GM18861 (cell line): ENCODE results near the gene TM4SF1.
"Not testable (repeated sequence)": the region's sequence is repeated elsewhere in the genome, so short reads cannot be mapped to it uniquely, and the experiment has no call there.

ENCODE experiments used
- ATAC-seq: cut with Tn5 transposase; IDR thresholded peaks from one replicate; pipeline ENCODE4 v1.9.1; 2021; ENCODE audit not compliant: unreplicated experiment

The TM4SF1 gene

DNA sequence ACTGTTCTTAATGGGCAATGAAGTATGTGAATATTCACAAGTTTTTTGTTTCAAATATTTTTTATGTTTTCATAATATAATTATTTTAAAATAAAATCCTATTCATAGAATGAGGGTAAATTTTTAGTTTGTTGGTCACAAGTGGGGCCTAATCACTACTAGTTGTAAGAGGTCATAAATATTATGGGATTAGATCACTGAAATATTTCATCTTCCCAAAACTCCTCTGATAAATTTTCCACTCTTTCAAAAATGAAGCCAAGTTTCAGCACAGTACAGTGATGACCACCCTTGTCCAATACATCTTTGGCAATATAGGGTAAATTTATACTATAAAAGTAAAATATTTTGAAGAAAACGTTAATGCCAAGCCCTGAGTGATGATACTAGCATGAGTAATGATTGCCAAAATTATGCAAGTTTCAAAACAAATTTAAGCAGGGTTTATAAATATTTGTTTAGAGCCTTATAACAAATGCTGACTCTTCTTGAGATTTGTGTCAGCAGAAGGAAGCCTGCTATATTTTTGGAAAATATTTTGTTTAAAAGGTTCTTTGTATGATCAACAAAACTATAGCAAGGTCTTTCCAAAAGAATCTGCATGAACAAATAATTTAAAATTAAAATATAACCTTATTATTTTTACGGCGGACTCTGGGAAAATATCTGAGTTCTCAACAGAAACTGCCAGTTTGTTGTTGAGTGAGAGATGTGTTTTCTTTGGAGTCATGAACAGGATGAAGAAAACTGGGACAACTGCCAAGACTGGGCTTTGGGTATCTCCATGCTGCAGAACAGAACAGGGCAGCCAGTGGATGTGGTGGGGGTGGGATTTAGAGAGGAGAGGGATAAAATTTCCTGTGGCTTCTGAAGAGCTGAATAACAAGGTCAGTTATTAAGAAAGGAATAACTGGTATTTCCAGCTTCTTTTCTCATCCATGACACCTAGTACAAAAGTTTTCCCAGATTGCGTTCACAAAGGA lies 17.9 kb upstream of the TM4SF1 start:
- no peak for ATAC-seq

DNA sequence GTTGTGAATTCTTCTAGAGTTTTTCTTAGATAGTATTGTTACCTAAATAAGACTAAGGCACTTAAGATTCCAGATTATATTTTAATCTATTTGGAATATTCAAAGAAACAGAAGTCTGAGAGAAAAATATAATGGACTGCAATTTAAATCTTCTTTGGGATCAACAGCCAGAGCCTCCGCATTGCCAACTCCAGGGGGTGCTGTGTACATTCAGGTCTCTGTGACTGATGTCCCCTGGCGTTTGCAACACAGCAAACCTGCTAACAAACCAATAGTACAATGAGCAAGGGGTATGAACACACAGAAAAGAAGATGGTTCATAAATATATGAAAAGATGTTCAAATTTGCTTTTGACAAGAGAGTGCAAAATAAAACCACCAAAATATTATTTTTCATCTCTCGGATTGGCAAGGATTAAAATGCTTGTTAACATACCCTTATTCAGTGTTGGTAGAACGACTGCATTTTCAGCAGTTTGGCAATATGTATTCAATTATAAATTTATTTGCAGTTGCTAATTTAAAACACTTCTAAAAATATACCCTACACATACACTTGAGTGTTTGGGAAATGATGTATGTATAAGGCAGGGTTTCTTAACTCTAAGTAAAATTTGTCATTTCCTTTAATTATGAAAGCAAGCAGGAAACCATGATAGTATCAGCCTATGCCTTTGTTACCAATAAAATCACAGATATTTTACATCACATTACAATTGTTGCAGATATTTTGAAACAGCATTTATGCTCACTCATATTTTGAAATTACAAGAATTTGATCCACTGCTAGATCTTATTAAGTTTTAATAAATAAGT lies 16.1 kb upstream of the TM4SF1 start:
- peak; percentile 87 for ATAC-seq

DNA sequence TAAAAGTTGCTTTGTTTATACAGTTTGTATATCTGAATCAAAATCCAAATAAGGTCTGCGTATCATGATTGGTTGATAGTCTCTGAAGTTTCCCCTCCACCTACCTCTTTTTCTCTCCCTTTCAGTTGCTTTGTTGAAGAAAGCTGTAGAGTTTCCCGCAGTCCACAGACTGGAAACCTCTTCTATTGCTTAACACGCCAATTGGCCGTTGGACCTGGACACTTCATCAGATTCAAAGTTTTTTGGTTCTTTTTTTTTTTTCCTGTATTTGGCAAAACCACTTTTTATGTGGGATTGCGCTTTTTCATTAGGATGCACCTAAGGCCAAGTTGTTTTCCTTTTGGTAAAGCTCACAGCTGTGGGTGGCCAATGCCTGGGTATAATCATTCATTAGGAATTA lies 14.5 kb upstream of the TM4SF1 start:
- ATAC-seq: no peak

DNA sequence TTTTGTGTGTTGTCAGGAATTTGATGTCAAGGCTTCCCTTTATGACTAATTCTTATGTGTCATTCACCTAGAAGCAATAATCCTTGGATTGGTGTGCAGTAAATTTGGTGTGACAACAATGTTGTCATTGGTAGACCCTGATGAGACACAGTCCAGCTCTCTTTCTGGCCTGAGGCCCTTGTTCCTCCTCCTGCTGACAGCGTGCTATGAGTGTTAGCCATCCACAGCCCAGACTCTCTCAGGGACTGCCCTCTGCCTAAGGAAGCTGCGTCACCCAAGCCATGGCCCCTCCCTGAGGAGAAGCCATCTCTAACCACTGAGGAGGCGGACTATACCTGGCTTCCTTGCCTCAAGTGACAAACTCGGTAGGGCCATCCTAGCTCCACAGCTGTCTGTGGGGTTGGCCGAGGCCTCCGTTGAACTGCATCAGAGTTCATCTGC lies 13.3 kb upstream of the TM4SF1 start:
- no peak for ATAC-seq

DNA sequence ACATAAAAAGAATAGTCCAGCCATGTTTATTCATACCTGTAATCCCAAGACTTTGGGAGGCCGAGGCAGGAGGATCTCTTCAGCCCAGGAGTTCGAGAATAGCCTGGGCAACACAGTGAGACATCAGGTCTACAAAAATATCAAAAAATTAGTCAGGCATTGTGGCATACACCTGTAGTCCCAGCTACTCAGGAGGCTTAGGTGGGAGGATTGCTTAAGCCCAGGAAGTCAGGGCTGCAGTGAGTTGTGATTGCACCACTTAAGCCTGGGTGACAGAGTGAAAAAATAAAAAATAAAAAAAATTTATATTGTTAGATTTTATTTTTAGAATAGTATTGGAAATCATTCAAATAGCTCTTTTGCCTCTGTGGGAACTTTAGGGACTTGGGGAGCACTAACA lies 12.8 kb upstream of the TM4SF1 start:
- ATAC-seq: no peak

DNA sequence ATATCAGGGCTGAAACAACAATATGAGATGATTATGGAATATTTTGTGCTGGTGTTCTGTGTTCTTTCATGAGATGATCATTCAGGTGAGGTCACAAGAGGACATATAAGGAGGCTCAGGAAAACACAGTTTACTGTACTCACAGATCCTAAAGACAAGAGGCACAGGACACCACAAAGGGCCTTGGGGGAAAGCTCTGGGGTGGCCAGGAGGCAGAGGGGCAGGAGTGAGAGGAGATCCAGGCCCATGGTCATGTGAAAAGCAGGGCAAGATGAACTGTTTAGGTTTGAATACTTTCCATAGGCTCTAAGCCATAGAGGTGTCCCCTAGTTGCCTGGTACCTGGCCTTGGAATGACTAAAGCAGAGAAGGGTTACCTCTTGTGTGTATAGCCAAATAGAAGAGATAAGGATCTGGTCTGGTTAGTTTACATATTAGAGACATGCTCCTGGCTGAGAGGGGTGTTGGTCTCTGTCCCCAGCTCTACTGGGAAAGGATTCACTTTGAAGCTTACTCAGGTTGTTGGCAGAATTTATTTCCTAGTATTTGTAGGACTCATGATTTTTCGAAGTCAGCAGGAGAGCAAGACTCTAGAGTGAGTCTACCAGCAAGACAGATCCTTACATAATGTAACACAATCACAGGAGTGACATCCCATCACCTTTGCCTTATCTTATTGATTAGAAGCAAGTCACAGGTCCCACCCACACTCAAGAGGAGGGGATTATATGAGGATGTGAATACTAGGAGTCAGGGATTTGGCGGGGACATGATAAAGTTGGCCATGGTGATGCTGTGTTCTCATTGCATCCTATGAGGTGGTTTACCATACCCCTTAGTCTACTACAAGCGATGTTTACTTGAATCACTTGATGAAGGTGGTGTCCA lies 11.3 kb upstream of the TM4SF1 start:
- no peak for ATAC-seq

DNA sequence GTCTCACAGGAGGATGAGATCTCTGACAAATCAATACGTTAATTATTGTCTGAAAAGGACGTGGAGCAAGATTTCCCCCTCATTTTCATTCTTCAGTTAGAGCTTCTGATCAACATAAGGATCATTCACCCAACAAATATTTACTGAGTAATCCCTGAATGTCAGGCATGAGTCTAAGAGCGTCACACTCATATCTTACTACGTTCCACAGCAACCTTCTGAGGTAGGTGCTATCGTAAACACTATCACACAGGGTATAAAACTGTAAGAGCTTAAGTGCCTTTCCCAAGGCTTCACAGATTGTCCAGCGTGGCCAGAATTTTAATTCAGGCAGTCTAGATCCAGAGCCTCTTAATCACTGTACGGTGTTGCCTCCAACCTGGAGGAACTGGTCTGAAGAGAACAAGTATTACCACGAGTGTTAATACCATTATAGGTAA lies 10.6 kb upstream of the TM4SF1 start:
- no peak for ATAC-seq

DNA sequence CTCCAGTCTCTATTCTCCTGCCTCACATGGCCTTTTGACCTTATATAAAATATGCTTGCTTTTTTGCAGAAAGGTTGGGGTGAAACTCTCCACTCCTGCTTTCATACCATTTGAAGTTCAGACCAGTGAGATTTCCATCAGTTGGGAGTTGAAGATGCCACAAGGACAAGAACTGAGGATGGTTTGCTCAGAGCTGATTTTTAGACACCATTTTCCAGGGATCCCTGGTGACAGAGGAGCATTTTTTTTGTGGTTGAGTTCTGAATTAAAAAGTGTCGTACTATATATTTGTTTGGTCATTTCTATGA lies 8.8 kb upstream of the TM4SF1 start:
- ATAC-seq: no peak

DNA sequence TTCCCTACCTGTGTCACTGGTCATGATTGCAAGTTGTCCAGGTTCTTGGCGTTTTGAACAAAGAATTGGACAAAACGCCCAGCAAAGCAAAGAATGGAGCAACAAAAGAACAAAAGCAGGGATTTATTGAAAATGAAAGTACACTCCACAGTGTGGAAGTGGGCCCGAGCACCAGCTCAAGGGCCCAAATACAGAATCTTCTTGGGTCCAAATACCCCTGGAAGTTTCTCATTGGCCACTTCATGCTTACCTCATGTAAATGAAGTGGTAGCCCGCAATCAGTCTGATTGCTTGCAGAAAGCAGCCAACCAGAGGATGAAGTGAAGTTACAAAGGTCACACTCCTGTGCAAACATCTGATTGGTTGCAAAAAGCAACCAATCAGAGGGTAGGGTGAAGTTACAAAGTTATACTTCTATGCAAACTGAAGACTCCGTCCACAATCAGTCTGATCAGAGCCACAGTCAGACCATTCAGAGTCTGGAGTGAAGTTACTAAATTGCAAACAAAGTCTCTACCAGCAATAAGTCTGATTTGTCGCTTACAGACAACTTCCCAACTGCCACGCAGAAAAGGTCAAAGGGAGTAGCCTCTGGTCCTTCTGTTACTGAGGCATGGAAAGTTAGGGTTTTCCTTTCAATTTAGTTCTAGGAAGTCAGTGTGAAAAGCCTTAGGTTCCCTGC lies 8.3 kb upstream of the TM4SF1 start:
- ATAC-seq: no peak

DNA sequence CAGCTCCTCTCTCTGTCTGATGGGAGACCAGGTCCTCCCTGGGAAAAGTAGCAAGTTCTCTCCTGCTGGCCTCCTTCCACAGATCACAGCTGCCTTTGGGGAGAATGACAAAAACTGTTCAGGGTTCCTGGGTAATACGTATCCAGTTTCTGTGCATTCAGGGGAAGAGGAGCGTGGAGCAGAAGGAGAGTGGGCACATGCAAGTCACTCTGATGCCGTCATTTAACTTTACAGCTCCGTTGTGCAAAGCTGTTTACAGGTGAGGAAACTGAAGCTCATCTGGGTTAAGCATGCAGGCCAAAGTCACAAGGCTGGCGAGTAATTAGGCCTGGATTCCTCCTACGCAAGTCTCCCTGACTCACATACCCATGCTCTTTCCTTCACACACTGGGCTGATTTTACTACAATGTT lies 7.5 kb upstream of the TM4SF1 start:
- ATAC-seq: no peak

DNA sequence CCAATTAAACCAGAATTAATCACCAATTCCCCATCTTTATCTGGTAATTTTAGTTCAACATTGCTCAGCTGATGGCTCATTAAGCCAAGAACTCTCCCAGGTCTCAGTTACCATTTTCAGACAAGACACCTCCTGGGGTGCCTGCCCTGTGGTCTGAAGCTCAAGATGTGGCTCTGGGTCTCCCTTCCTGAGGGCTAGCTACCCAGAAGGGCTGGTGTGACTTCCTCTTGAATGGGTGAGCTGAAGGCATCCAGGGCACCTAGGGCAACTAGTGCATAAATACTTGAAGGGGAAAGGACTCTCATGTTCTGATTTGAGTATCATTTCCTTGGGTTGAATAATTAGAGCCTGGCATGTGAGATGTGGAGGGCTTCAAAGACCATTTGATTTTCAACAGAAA lies 6.7 kb upstream of the TM4SF1 start:
- no peak for ATAC-seq

DNA sequence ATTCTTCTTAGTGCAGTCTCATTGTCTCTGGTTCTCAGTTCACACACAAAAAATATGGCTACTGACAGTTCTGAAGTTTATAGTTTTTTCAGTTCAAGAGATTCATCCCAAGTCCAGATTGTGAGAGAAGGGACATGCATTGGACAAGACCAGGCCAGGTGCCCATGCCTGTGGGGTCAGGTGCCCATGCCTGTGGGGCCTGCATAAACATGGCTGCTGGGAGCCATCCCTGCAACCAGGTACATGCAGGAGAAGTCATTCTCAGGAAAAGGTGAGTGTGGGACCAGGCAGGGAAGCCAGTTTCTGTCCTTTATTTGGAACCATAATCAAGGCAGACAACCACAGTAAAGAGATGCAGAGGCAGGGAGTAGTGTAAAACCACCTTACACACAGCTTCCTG lies 6.3 kb upstream of the TM4SF1 start:
- ATAC-seq: no peak

DNA sequence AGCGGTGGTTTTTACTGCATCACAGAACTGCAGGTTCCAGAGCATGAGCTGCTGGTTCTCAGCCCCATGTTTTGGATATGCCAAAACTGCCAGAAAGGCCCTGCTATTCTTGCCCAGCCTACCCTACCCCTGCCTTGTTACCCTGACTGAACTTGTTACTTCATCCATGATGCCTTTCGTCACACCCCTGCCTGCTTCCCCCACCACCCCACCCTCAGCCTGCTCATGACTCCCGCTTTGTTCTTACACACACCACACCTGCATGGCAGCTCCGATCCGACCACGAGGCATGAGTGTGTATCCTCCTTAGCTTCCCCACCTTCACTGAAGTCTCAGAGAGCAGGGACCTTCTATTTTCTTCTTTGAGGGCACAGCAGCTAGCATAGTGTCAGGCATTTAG lies 5.1 kb upstream of the TM4SF1 start:
- no peak for ATAC-seq

DNA sequence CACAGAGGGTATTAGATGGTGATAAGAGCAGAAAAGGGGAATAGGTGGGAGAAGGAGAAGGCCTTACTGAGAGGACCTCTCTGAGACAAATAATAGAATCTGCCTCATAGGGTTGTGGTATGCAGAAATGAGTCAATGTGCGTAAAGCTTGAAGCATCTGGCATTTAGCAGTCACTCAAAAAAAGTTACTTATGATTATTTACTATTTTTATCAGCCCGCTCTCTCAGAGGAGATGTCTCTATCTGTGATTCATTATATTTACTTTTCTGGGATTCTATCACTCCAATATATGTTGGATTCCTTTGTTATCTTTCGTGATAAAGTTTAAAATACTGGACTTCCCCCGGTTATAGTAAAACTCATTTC lies 4.6 kb upstream of the TM4SF1 start:
- no peak for ATAC-seq

DNA sequence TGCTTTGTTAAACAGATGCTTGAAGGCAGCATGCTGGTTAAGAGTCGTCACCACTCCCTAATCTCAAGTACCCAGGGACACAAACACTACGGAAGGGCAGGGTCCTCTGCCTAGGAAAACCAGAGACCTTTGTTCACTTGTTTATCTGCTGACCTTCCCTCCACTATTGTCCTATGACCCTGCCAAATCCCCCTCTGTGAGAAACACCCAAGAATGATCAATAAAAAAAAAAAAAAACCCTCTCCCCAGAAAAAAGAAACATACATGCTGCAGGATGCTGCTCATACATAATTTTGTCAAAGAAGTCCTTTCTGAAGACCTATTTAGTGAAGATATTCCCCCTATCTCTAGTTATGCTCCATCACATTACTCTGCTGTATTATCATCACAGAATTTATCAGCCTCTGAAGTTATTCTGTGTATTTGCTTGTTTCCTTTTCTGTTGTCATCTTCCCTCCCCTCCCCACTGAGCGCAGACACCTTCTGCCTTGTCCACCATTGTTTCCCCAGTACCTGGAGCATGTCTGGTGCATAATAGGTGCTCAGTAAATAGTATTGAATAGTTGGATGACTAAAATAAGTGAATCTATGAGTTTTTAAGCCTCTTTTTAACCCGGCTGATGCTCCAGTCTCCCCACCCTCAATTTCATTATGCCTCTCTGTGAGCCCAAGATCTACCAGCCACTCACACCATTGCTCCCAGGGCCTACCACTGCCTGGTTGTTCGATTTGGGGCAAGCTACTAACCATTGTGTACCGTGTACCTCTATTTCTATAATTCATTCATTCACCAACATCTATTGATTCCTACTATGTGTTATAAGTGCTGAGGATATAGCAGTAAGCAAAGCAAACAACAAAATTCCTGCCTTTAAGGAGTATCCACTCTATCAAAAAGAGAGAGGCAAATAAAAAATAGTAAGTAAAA lies 4.0 kb upstream of the TM4SF1 start:
- ATAC-seq: no peak

DNA sequence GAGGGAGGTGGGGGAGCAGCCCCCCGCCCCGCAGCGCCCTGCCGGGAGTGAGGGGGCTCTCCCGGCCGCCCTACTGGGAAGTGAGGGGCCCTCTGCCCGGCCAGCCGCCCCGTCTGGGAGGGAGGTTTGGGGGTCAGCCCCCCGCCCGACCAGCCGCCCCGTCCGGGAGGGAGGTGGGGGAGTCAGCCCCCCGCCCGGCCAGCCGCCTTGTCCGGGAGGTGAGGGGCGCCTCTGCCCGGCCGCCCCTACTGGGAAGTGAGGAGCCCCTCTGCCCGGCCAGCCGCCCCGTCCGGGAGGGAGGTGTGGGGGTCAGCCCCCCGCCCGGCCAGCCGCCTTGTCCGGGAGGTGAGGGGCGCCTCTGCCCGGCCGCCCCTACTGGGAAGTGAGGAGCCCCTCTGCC lies 2.8 kb upstream of the TM4SF1 start:
- ATAC-seq: not testable (repeated sequence)

DNA sequence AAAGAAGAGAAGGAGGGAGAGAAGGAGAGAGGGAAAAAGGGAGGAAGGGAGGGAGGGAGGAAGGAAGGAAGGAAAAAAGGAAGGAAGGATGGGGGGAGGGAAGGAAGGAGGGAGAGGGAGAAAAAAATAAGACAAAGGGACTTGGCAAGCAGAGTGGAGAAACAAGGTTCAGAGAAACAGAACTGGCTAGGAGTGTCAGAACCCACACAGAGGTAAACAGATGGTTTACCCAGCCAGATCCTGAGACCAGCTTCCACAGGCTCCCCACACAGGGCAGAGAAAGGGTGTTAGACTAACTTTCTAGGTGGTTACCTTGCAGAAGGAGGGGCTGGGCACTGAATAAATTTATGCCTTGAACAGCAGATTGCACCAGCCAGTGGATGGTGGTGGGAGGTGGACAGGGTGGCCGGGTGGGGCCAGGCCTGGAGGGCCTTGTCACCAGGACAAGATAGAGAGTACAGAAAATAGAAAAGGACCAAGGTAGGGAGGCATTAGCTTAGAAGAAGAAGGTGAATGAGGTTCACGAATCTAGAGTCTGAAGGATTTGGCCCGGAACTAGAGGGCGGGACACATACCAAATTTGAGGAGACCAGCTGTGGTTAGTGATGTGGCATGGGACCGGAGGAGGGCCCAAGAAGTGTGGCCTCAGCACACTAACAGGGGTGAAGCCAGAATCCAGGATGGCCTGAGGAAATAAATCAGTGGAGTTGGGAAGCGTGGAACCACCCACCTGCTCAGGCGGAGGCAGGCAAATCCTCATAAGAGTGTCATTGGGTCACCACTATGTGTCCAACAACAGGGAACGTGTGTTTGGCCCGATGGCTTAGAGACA lies 1.2 kb upstream of the TM4SF1 start:
- no peak for ATAC-seq

DNA sequence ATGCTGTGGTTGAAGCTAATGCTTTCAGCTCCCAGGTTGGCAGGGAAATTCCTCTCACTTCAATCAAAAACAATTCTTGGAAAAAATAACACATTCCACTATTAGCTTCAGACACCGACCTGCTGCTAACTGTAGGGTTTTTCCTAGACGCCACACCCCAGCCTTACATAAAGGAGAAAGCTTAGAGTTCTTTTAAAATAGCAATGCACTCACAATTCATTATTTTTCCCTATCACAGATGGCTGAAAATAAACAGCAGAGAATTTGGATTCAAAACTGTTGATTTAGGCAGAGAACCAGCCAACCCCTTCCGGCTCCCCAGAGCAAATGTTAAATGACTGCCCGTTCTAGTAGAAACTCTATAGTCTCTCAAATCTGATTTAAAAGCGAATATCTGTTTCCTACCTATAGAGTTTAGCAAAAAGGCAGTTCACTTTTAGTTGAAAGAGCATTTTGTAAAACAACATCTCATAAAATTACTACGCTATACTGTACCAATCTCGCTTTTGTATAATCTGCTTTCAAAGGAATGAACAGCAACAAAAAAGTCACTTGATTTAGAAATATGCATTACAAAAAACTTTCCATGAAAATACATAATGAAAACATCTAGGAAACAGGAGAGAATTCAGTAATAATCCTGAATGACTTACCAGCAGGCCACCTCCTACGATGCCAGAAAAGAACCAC lies 586 bp downstream of the TM4SF1 start:
- ATAC-seq: no peak
